ENCODE results near the gene ZBTB16. TPM values are rescaled to one million over a fixed set of nuclear protein-coding genes. Genes with fewer than 3 reads are reported as not detected.
A peak's percentile ranks its signal among the peaks of the same experiment; 100 is the strongest.

The ZBTB16 gene
- polyA plus RNA-seq, 2 donors: 4.6 to 9.6 TPM

DNA sequence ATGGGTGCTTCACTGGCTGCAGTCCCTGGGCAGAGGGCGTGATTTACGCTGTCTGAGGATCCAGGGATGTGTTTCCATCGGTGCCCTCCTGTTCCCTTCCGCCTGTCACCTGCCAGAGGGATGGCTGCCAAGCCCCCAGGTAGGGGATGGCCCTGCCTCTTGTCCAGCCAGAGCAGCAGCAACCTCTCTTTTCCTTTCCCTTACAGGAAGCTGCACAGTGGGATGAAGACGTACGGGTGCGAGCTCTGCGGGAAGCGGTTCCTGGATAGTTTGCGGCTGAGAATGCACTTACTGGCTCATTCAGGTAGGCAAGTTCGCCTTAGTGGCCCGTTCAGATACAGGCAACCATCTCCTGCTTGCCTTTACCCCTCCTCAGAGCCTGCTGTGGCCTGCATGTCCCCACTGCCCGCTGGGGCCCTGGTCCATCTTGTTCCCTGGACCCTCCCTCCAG lies 96.6 kb downstream of the ZBTB16 start:
- Histone ChIP-seq H3K4me3 (ENCODE audit: low read depth in 1 of 2, low read length in 2 of 2) (no peak overlapping the region), H3K4me1 (ENCODE audit: control insufficient read depth in 2 of 2, insufficient read depth in 2 of 2, low read length in 1 of 2) (peaks cover 5 to 46% of the 10 kb centered on the region in 2 donors), H3K36me3 (ENCODE audit: control insufficient read depth in 2 of 2, insufficient read depth in 2 of 2, low read length in 1 of 2) (peaks cover 0 to 4% of the 10 kb centered on the region in 2 donors), H3K9me3 (ENCODE audit: control insufficient read depth in 2 of 2, insufficient read depth in 1 of 2, low read depth in 1 of 2, low read length in 1 of 2) (no peaks in the 10 kb centered on the region), H3K27me3 (ENCODE audit: control insufficient read depth in 1 of 2, insufficient read depth in 2 of 2, low read length in 2 of 2) (no peaks in the 10 kb centered on the region), H3K27ac (ENCODE audit: low read depth in 2 of 2, low read length in 1 of 2) (peak overlapping the region; percentile 58 to 94)
- WGBS, 2 donors: 92 to 94% methylated on average over 13 of the region's 13 CpGs

DNA sequence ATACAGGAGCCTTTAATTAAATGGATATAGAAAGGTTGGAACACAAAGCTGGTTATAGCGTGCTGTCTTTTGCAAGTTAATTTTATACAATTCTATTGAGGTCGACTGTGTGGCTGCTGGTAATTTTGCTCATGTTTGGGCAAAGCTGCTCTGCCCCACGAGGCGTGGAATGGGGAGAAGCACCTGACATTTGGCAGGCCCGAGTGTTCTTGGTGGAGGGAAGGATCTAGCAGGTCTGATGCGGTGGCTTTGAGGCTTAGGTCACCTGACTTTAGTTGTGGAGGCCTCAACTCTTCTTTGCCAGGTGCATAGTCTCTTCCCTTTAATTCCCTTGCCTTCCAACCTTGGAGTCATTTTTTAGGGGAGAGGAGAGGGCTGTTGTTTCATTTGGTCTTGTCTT lies 97.3 kb downstream of the ZBTB16 start:
- Histone ChIP-seq H3K4me3 (ENCODE audit: low read depth in 1 of 2, low read length in 2 of 2) (no peak overlapping the region), H3K9me3 (ENCODE audit: control insufficient read depth in 2 of 2, insufficient read depth in 1 of 2, low read depth in 1 of 2, low read length in 1 of 2) (no peaks in the 10 kb centered on the region), H3K36me3 (ENCODE audit: control insufficient read depth in 2 of 2, insufficient read depth in 2 of 2, low read length in 1 of 2) (peaks cover 0 to 4% of the 10 kb centered on the region in 2 donors), H3K4me1 (ENCODE audit: control insufficient read depth in 2 of 2, insufficient read depth in 2 of 2, low read length in 1 of 2) (peaks cover 5 to 44% of the 10 kb centered on the region in 2 donors), H3K27me3 (ENCODE audit: control insufficient read depth in 1 of 2, insufficient read depth in 2 of 2, low read length in 2 of 2) (no peaks in the 10 kb centered on the region), H3K27ac (ENCODE audit: low read depth in 2 of 2, low read length in 1 of 2) (peak overlapping the region; percentile 47 to 94)
- 55 to 61% methylated on average over 6 of the region's 6 CpGs for WGBS, 2 donors

DNA sequence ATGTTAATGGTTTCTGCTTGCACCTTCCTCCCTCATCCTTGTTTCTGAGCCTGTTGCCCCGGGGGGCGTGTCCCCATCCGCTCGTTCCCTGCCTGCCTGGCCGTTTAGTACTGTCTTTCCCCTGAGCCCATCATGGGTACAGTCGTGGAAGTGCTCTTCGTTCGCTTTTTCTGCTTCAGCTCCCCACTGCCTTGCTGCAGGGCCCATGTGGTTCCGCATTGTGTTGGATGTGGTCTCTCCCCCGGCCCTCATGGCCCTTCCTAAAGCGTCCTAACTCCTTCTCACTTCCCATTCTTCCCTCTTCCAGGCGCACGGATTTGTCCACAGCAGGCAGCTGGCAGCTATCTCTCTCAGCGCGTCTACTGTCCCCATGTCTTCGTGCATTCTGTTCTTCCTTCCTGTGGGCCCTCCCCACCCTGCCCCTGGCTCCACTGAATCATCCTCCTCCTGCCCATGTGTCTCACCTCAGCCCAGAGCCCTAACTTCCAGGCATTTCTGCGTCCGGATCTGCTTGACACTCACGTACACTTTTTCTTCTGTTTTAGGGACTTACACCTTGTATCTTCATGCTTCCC lies 98.1 kb downstream of the ZBTB16 start:
- H3K27me3 ChIP-seq (ENCODE audit: control insufficient read depth in 1 of 2, insufficient read depth in 2 of 2, low read length in 2 of 2): no peaks in the 10 kb centered on the region
- no peaks in the 10 kb centered on the region for H3K9me3 ChIP-seq (ENCODE audit: control insufficient read depth in 2 of 2, insufficient read depth in 1 of 2, low read depth in 1 of 2, low read length in 1 of 2)
- H3K4me3 ChIP-seq (ENCODE audit: low read depth in 1 of 2, low read length in 2 of 2): no peak overlapping the region
- H3K4me1 ChIP-seq (ENCODE audit: control insufficient read depth in 2 of 2, insufficient read depth in 2 of 2, low read length in 1 of 2): peaks cover 5 to 50% of the 10 kb centered on the region in 2 donors
- peaks cover 0 to 4% of the 10 kb centered on the region in 2 donors for H3K36me3 ChIP-seq (ENCODE audit: control insufficient read depth in 2 of 2, insufficient read depth in 2 of 2, low read length in 1 of 2)
- peak overlapping the region; percentile 84 to 86 for H3K27ac ChIP-seq (ENCODE audit: low read depth in 2 of 2, low read length in 1 of 2)
- 86 to 88% methylated on average over 19 of the region's 19 CpGs for WGBS, 2 donors

DNA sequence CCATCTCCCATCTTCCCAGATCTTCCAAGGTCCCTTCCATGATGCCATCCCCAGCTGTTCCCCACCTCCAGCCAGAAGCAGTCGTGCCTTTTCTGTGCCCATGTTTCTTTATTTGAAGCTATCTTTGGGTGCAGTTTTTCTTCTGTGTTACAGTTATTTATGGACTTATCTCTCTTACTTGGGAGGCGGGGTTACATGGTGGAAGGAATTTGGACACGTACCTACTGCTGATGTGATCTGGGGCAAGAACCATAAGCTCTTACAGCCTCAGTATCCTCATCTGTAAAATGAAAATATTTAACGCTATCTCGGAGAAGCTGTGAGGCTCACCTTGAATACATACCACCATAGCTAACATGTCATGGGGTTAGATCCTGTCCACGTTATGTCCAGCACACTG lies 98.9 kb downstream of the ZBTB16 start:
- Histone ChIP-seq H3K4me1 (ENCODE audit: control insufficient read depth in 2 of 2, insufficient read depth in 2 of 2, low read length in 1 of 2) (peaks cover 7 to 52% of the 10 kb centered on the region in 2 donors), H3K27ac (ENCODE audit: low read depth in 2 of 2, low read length in 1 of 2) (peak overlapping the region; percentile 84 to 86), H3K27me3 (ENCODE audit: control insufficient read depth in 1 of 2, insufficient read depth in 2 of 2, low read length in 2 of 2) (no peaks in the 10 kb centered on the region), H3K36me3 (ENCODE audit: control insufficient read depth in 2 of 2, insufficient read depth in 2 of 2, low read length in 1 of 2) (peaks cover 0 to 4% of the 10 kb centered on the region in 2 donors), H3K4me3 (ENCODE audit: low read depth in 1 of 2, low read length in 2 of 2) (no peak overlapping the region), H3K9me3 (ENCODE audit: control insufficient read depth in 2 of 2, insufficient read depth in 1 of 2, low read depth in 1 of 2, low read length in 1 of 2) (no peaks in the 10 kb centered on the region)
- WGBS, 2 donors: 82 to 85% methylated on average over 6 of the region's 6 CpGs

DNA sequence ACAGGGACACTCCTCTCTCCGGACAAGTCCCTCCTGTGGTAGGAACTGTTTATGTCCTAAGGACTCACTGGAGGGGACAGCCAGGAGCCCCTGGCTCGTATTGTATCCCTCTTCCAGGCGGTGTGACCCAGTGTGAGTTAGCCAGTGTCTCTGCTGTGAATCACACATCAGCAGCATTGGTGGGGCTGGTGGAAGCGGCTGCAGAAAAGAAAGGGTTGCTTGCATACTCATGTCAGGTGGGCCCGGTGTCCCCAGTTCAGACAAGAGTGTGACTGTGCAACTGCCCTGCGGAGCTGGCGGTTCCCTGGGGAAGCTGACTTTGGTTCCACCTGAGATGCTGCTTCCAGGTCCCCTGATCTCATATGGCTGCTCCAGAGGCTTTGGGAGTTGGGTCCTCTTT lies 99.4 kb downstream of the ZBTB16 start:
- Histone ChIP-seq H3K4me3 (ENCODE audit: low read depth in 1 of 2, low read length in 2 of 2) (no peak overlapping the region), H3K36me3 (ENCODE audit: control insufficient read depth in 2 of 2, insufficient read depth in 2 of 2, low read length in 1 of 2) (peaks cover 0 to 4% of the 10 kb centered on the region in 2 donors), H3K27ac (ENCODE audit: low read depth in 2 of 2, low read length in 1 of 2) (peak overlapping the region; percentile 84 to 86), H3K9me3 (ENCODE audit: control insufficient read depth in 2 of 2, insufficient read depth in 1 of 2, low read depth in 1 of 2, low read length in 1 of 2) (no peaks in the 10 kb centered on the region), H3K27me3 (ENCODE audit: control insufficient read depth in 1 of 2, insufficient read depth in 2 of 2, low read length in 2 of 2) (no peaks in the 10 kb centered on the region), H3K4me1 (ENCODE audit: control insufficient read depth in 2 of 2, insufficient read depth in 2 of 2, low read length in 1 of 2) (peaks cover 7 to 54% of the 10 kb centered on the region in 2 donors)
- 93 to 96% methylated on average over 7 of the region's 7 CpGs for WGBS, 2 donors

DNA sequence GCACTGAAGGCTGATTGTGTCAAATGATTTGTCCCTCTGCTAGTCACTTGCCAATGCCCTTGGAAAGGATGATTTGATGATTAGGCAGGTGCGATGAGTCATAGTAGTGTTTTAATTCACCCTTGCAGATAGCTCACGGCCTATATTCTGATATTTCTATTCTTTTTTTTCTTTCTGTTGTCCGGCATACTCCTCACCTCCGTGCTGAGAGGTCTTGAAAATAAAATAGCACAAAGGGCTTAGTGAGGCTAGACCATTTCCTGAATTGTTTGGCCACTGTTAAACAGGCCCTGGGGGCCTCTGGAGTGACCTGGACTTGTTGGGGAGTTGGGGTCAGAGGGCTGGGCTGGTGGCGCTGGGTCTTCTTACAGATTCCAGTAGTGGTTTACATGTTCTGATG lies 99.8 kb downstream of the ZBTB16 start:
- Histone ChIP-seq H3K4me1 (ENCODE audit: control insufficient read depth in 2 of 2, insufficient read depth in 2 of 2, low read length in 1 of 2) (peaks cover 7 to 56% of the 10 kb centered on the region in 2 donors), H3K36me3 (ENCODE audit: control insufficient read depth in 2 of 2, insufficient read depth in 2 of 2, low read length in 1 of 2) (peaks cover 0 to 4% of the 10 kb centered on the region in 2 donors), H3K4me3 (ENCODE audit: low read depth in 1 of 2, low read length in 2 of 2) (no peak overlapping the region), H3K9me3 (ENCODE audit: control insufficient read depth in 2 of 2, insufficient read depth in 1 of 2, low read depth in 1 of 2, low read length in 1 of 2) (no peaks in the 10 kb centered on the region), H3K27ac (ENCODE audit: low read depth in 2 of 2, low read length in 1 of 2) (peak overlapping the region; percentile 84 to 86), H3K27me3 (ENCODE audit: control insufficient read depth in 1 of 2, insufficient read depth in 2 of 2, low read length in 2 of 2) (no peaks in the 10 kb centered on the region)
- WGBS, 2 donors: 37 to 39% methylated on average over 5 of the region's 5 CpGs

DNA sequence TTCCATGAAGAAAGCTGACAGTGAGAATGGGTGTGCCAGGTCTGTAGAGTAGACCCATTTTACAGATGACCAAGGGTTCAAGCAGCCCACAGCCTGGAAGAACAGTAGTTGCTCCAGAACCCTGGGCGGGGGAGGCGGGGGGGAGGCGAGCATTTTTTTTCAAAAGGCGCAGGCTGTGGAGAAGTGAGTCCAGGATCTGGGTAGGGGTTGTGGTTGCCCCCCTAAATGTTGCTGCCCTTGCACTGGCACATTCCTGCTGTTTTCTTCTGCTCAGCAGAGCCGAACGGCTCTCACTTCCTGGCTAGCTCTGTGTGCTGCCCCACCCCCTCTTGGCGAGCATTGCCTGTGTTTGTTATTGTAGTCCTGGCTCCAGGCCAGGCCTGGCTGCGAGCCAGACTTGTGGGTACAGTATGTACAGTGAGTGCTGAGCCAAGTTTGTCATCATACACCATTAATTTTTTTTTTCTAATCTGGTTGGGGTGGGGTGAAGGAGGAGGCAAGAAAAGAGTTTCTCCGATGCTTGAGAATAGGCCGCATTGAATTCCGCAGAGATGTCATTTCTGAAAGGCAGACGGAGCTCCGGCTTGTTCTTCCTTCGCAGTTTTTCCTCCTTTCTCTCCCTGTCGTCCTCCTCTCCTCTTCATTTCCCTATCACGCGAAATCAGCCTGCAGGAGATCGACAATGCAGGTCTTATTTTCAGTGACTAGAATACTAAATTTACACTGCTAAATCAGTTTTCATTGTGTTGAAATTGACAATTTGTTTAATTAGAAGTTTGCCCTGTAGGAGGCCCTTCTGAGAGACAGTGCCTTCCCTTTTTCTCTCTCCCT lies 100.5 kb downstream of the ZBTB16 start:
- no peaks in the 10 kb centered on the region for H3K9me3 ChIP-seq (ENCODE audit: control insufficient read depth in 2 of 2, insufficient read depth in 1 of 2, low read depth in 1 of 2, low read length in 1 of 2)
- H3K4me1 ChIP-seq (ENCODE audit: control insufficient read depth in 2 of 2, insufficient read depth in 2 of 2, low read length in 1 of 2): peaks cover 7 to 59% of the 10 kb centered on the region in 2 donors
- H3K4me3 ChIP-seq (ENCODE audit: low read depth in 1 of 2, low read length in 2 of 2): no peak overlapping the region
- peaks cover 0 to 4% of the 10 kb centered on the region in 2 donors for H3K36me3 ChIP-seq (ENCODE audit: control insufficient read depth in 2 of 2, insufficient read depth in 2 of 2, low read length in 1 of 2)
- H3K27me3 ChIP-seq (ENCODE audit: control insufficient read depth in 1 of 2, insufficient read depth in 2 of 2, low read length in 2 of 2): no peaks in the 10 kb centered on the region
- WGBS, 2 donors: 4 to 5% methylated on average over 18 of the region's 18 CpGs
- peak overlapping the region; percentile 89 for H3K27ac ChIP-seq (ENCODE audit: low read depth in 2 of 2, low read length in 1 of 2)

DNA sequence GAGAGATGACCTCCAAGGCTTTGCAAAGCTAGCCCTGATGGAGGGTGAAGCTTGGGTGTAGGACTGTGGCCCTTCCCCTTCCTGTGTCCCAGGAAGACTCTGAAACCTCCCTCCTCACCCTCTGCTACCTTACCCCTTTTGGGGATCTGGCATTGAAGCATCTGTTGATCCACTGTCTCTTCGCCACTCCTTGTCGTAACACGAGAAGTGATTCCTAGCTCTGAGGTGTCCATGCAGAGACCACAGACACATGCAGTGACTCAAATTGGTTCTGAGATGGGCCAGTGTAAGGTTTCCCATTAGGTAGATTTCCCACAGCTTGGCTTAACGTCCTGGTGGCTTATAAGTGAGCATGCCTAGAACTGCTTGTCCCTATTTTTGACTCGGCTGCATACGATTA lies 101.4 kb downstream of the ZBTB16 start:
- peaks cover 9 to 59% of the 10 kb centered on the region in 2 donors for H3K4me1 ChIP-seq (ENCODE audit: control insufficient read depth in 2 of 2, insufficient read depth in 2 of 2, low read length in 1 of 2)
- peak overlapping the region; percentile 89 to 93 for H3K27ac ChIP-seq (ENCODE audit: low read depth in 2 of 2, low read length in 1 of 2)
- H3K27me3 ChIP-seq (ENCODE audit: control insufficient read depth in 1 of 2, insufficient read depth in 2 of 2, low read length in 2 of 2): no peaks in the 10 kb centered on the region
- no peaks in the 10 kb centered on the region for H3K9me3 ChIP-seq (ENCODE audit: control insufficient read depth in 2 of 2, insufficient read depth in 1 of 2, low read depth in 1 of 2, low read length in 1 of 2)
- peaks cover 0 to 4% of the 10 kb centered on the region in 2 donors for H3K36me3 ChIP-seq (ENCODE audit: control insufficient read depth in 2 of 2, insufficient read depth in 2 of 2, low read length in 1 of 2)
- WGBS, 2 donors: 74% methylated on average over 6 of the region's 6 CpGs
- no peak overlapping the region for H3K4me3 ChIP-seq (ENCODE audit: low read depth in 1 of 2, low read length in 2 of 2)

DNA sequence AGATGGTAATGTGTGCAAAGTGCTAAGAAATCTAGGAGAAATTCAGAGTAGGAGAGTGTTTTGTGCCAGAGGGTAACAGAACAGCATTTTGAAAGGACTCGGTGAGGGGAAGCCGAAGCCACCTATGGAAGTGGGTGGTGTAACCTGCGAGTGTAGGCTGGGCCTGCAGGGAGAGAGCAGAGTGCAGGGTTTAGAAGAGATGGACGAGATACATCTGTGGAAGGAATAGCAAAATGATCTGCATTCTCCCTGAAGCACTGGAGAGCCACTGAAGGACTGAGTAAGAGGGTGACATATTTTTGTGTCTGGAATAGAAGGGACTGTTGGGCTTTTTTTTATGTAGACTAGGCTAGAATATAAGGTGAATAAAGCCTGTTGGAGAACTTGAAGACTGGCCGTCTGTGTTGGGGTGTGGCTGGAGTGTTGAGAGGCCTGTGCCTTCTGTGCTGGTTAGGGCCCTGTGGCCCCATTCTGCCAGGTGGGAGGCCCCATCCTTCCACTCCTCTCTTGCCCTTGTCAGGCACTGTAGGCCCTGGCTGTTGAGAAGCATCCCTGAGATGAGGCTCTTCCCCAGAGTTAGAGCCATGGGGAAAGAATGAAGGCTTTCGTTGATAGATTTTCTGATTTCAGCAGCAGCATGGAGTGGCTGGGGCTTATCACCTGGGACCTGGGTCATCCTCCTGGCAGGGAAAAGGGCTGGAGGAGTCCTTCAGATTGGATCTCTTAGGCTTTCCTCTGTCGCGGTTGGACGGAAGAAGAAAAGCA lies 102.2 kb downstream of the ZBTB16 start:
- peaks cover 8 to 58% of the 10 kb centered on the region in 2 donors for H3K4me1 ChIP-seq (ENCODE audit: control insufficient read depth in 2 of 2, insufficient read depth in 2 of 2, low read length in 1 of 2)
- no peak overlapping the region for H3K4me3 ChIP-seq (ENCODE audit: low read depth in 1 of 2, low read length in 2 of 2)
- no peaks in the 10 kb centered on the region for H3K27me3 ChIP-seq (ENCODE audit: control insufficient read depth in 1 of 2, insufficient read depth in 2 of 2, low read length in 2 of 2)
- no peaks in the 10 kb centered on the region for H3K36me3 ChIP-seq (ENCODE audit: control insufficient read depth in 2 of 2, insufficient read depth in 2 of 2, low read length in 1 of 2)
- no peaks in the 10 kb centered on the region for H3K9me3 ChIP-seq (ENCODE audit: control insufficient read depth in 2 of 2, insufficient read depth in 1 of 2, low read depth in 1 of 2, low read length in 1 of 2)
- WGBS, 2 donors: 80 to 90% methylated on average over 9 of the region's 9 CpGs
- peak overlapping the region; percentile 89 to 93 for H3K27ac ChIP-seq (ENCODE audit: low read depth in 2 of 2, low read length in 1 of 2)
